ENCODE results near the gene TRAPPC11.

GRCh38 chr4:183626168-183626567 is 32.9 kb upstream of the TRAPPC11 start:
- TF ChIP-seq ELK1 (IDR thresholded peaks at IDR 0.05; ENCODE audit: borderline replicate concordance, low read depth, low read length) = no peak
- TF ChIP-seq POLR2A (IDR thresholded peaks at IDR 0.05; ENCODE audit: low read depth, low read length) = no peak
- TF ChIP-seq CTCF (conservative IDR thresholded peaks at IDR 0.05; ENCODE audit: low read depth, low read length) = no peak
- no peak for TF ChIP-seq MAZ (IDR thresholded peaks at IDR 0.05; ENCODE audit: borderline replicate concordance, low read depth, low read length)
- TF ChIP-seq RCOR1 (IDR thresholded peaks at IDR 0.05; ENCODE audit: insufficient replicate concordance, low read length) = no peak
- TF ChIP-seq CHD1 (IDR thresholded peaks at IDR 0.05; ENCODE audit: low read depth, low read length) = no peak
- no peak for TF ChIP-seq RFX5 (IDR thresholded peaks at IDR 0.05; ENCODE audit: low read depth, low read length)
- no peak for TF ChIP-seq MAFK (IDR thresholded peaks at IDR 0.05; ENCODE audit: low read depth, low read length)
- no peak for TF ChIP-seq BHLHE40 (IDR thresholded peaks at IDR 0.05; ENCODE audit: low read depth, low read length)
- no peak for TF ChIP-seq MXI1 (IDR thresholded peaks at IDR 0.05; ENCODE audit: borderline replicate concordance, low read depth, low read length)
- no peak for TF ChIP-seq FOS (IDR thresholded peaks at IDR 0.05; ENCODE audit: low read depth, low read length)
- TF ChIP-seq RAD21 (IDR thresholded peaks at IDR 0.05; ENCODE audit: low read length) = no peak
- TF ChIP-seq CEBPB (IDR thresholded peaks at IDR 0.05; ENCODE audit: low read depth, low read length) = no peak
